ENCODE measurements around the gene XRN2.

The XRN2 gene

GRCh38 chr20:21430020-21430419 lies 126.9 kb downstream of the XRN2 start:
- no peak for TF ChIP-seq CTCF (IDR thresholded peaks at IDR 0.05; ENCODE audit: insufficient read depth, low read depth, low read length, missing control alignments)
- no peak for DNase-seq (ENCODE audit: low read depth)
- no peak overlapping the region for H3K4me3 ChIP-seq (ENCODE audit: low read length)

- no peak for TF ChIP-seq CTCF (IDR thresholded peaks at IDR 0.05; ENCODE audit: insufficient read depth, low read depth, low read length, missing control alignments)
- H3K4me3 ChIP-seq (ENCODE audit: low read length) = no peak overlapping the region
- DNase-seq (ENCODE audit: low read depth) = no peak
These were observed 129.8 kb downstream of the XRN2 start for GRCh38 chr20:21432911-21433310.

GRCh38 chr20:21433329-21433890 lies 130.3 kb downstream of the XRN2 start:
- no peak overlapping the region for H3K4me3 ChIP-seq (ENCODE audit: low read length)
- TF ChIP-seq CTCF (IDR thresholded peaks at IDR 0.05; ENCODE audit: insufficient read depth, low read depth, low read length, missing control alignments) = no peak
- peak; percentile 80 for DNase-seq (ENCODE audit: low read depth)

- TF ChIP-seq CTCF (IDR thresholded peaks at IDR 0.05; ENCODE audit: insufficient read depth, low read depth, low read length, missing control alignments) = no peak
- DNase-seq (ENCODE audit: low read depth) = no peak
- H3K4me3 ChIP-seq (ENCODE audit: low read length) = no peak overlapping the region
These were observed 132.4 kb downstream of the XRN2 start for GRCh38 chr20:21435576-21435975.

- no peak overlapping the region for H3K4me3 ChIP-seq (ENCODE audit: low read length)
- peak; percentile 86 for DNase-seq (ENCODE audit: low read depth)
- no peak for TF ChIP-seq CTCF (IDR thresholded peaks at IDR 0.05; ENCODE audit: insufficient read depth, low read depth, low read length, missing control alignments)
These were observed 133.1 kb downstream of the XRN2 start for GRCh38 chr20:21436205-21436604.

- no peak for TF ChIP-seq CTCF (IDR thresholded peaks at IDR 0.05; ENCODE audit: insufficient read depth, low read depth, low read length, missing control alignments)
- DNase-seq (ENCODE audit: low read depth) = no peak
- H3K4me3 ChIP-seq (ENCODE audit: low read length) = no peak overlapping the region
These were observed 134.1 kb downstream of the XRN2 start for GRCh38 chr20:21437248-21437647.

GRCh38 chr20:21437816-21438215 lies 134.7 kb downstream of the XRN2 start:
- H3K4me3 ChIP-seq (ENCODE audit: low read length) = no peak overlapping the region
- no peak for DNase-seq (ENCODE audit: low read depth)
- no peak for TF ChIP-seq CTCF (IDR thresholded peaks at IDR 0.05; ENCODE audit: insufficient read depth, low read depth, low read length, missing control alignments)

All from epithelial cell of esophagus (primary cell).